HepG2 (cell line): ENCODE results near the gene FSIP1. TPM values are rescaled to one million over a fixed set of nuclear protein-coding genes. Genes with fewer than 3 reads are reported as not detected.

Experiments
- AHR ChIP-seq: IDR thresholded peaks from 2 replicates; pipeline ENCODE4 v1.6.1; 2018; ENCODE audit warnings: missing genetic modification reagents, missing compliant biosample characterization
- ATF7-NPFF ChIP-seq: sonication (generic); formaldehyde crosslinking; IDR thresholded peaks from 2 replicates; pipeline ENCODE4 v1.8.1; 2023; ENCODE audit warnings: mild to moderate bottlenecking, low read depth, missing genetic modification reagents, moderate library complexity
- FOXA3 ChIP-seq: IDR thresholded peaks from 2 replicates; pipeline ENCODE4 v1.6.1; 2016; ENCODE audit warnings: missing genetic modification reagents, missing compliant biosample characterization
- KLF16 ChIP-seq, 2 experiments: sonication (generic) in 1 of 2; formaldehyde crosslinking in 1 of 2; IDR thresholded peaks; 2 replicates each; pipeline versions ENCODE4 v1.6.1 to v1.8.0; 2016 to 2023; ENCODE audit warnings: missing genetic modification reagents in 2 of 2, missing compliant biosample characterization in 1 of 2
- LCORL ChIP-seq, 2 experiments: fragments of 450-650 bp in 1 of 2; sonication (generic) in 1 of 2; formaldehyde crosslinking in 1 of 2; IDR thresholded peaks; 2 replicates each; pipeline versions ENCODE4 v1.5.0 to v1.6.1; 2017 to 2020; ENCODE audit warnings: antibody characterized with exemption in 1 of 2, missing genetic modification reagents in 1 of 2
- MAX ChIP-seq: IDR thresholded peaks from 2 replicates; pipeline ENCODE4 v1.6.1; 2012; ENCODE audit warnings: inconsistent platforms
- TAF1 ChIP-seq: sonication (generic); formaldehyde crosslinking; IDR thresholded peaks from 2 replicates; pipeline ENCODE4 v1.4.0; 2020; ENCODE audit warnings: missing genetic modification reagents
- ZNF276 ChIP-seq: sonication (generic); formaldehyde crosslinking; IDR thresholded peaks from 2 replicates; pipeline ENCODE4 v1.4.0; 2020; ENCODE audit warnings: mild to moderate bottlenecking, low read depth, missing genetic modification reagents
- ZNF776 ChIP-seq: sonication (generic); formaldehyde crosslinking; IDR thresholded peaks from 2 replicates; pipeline ENCODE4 v1.4.0; 2020; ENCODE audit warnings: mild to moderate bottlenecking, missing genetic modification reagents
- polyA plus RNA-seq, 8 experiments: library from polyadenylated mRNA; depleted of rRNA in 3 of 8; stranded (reverse) in 7 of 8; unstranded in 1 of 8; fragments of >200 nt; fragmentation: Illumina TruSeq in 4 of 8; extraction: Trizol in 4 of 8; gene quantifications; 2 replicates each; pipeline versions ENCODE4 v1.2.1 to v1.2.3, GENCODE V29; 2011 to 2016; ENCODE audit warnings: low read depth in 4 of 8, missing spikeins in 1 of 8, mixed read lengths in 1 of 8; ENCODE audit not compliant: insufficient read depth in 1 of 8
- total RNA-seq, 5 experiments: library from RNA; depleted of rRNA; stranded (reverse); fragments of >200 nt; fragmentation: Illumina TruSeq; extraction: Trizol; gene quantifications; 2 replicates each; pipeline ENCODE4 v1.2.3, GENCODE V29; 2016; ENCODE audit warnings: low read depth in 1 of 5
- TF ChIP-seq, protein P1 (sequence below), 2 experiments: IDR thresholded peaks; 2 replicates each; pipeline ENCODE4 v1.6.1; 2011 to 2012; ENCODE audit warnings: low read length in 2 of 2, borderline replicate concordance in 1 of 2, low read depth in 1 of 2, mild to moderate bottlenecking in 1 of 2, moderate library complexity in 1 of 2
- TF ChIP-seq, protein P2 (sequence below): fragments of 450-650 bp; IDR thresholded peaks from 2 replicates; pipeline ENCODE4 v1.6.1; 2017; ENCODE audit warnings: mild to moderate bottlenecking
- TF ChIP-seq, protein P3 (sequence below): fragments of 450-650 bp; IDR thresholded peaks from 2 replicates; pipeline ENCODE4 v1.6.1; 2016
- TF ChIP-seq, protein P4 (sequence below): sonication (generic); formaldehyde crosslinking; IDR thresholded peaks from 2 replicates; pipeline ENCODE4 v1.4.0; 2020; ENCODE audit warnings: missing genetic modification reagents
- TF ChIP-seq, protein P5 (sequence below): sonication (generic); formaldehyde crosslinking; conservative IDR thresholded peaks from 2 replicates; pipeline ENCODE4 v1.4.0; 2020; ENCODE audit warnings: missing genetic modification reagents

The FSIP1 gene
- total and polyA plus RNA-seq, 2 of the 13 experiments (the other 11 are each of a cell fraction or from before 2014, with no cell fraction given) = 0.18 TPM; not detected in 1

GRCh38 chr15:39580485-39581241 lies 202.0 kb downstream of the FSIP1 start, which contains the start of gene THBS1 (continued):
- no peak for TF ChIP-seq ZNF776 (CRISPR knock-in tag)
- 0 out of 4 replicates have a peak, but pooled peaks of 1 of the 2 experiments have one; percentile 53 for TF ChIP-seq KLF16 (CRISPR knock-in tag; IDR thresholded peaks at IDR 0.05)
- peak; percentile 21; the same call in 1 of the 2 replicates for TF ChIP-seq AHR (CRISPR knock-in tag)
- TF ChIP-seq ATF7-NPFF (CRISPR knock-in tag) = peak; percentile 32
- TF ChIP-seq, protein P1, sequence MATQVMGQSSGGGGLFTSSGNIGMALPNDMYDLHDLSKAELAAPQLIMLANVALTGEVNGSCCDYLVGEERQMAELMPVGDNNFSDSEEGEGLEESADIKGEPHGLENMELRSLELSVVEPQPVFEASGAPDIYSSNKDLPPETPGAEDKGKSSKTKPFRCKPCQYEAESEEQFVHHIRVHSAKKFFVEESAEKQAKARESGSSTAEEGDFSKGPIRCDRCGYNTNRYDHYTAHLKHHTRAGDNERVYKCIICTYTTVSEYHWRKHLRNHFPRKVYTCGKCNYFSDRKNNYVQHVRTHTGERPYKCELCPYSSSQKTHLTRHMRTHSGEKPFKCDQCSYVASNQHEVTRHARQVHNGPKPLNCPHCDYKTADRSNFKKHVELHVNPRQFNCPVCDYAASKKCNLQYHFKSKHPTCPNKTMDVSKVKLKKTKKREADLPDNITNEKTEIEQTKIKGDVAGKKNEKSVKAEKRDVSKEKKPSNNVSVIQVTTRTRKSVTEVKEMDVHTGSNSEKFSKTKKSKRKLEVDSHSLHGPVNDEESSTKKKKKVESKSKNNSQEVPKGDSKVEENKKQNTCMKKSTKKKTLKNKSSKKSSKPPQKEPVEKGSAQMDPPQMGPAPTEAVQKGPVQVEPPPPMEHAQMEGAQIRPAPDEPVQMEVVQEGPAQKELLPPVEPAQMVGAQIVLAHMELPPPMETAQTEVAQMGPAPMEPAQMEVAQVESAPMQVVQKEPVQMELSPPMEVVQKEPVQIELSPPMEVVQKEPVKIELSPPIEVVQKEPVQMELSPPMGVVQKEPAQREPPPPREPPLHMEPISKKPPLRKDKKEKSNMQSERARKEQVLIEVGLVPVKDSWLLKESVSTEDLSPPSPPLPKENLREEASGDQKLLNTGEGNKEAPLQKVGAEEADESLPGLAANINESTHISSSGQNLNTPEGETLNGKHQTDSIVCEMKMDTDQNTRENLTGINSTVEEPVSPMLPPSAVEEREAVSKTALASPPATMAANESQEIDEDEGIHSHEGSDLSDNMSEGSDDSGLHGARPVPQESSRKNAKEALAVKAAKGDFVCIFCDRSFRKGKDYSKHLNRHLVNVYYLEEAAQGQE (IDR thresholded peaks at IDR 0.05; ENCODE audit: borderline replicate concordance in 1 of 2, low read depth in 1 of 2, low read length in 2 of 2) = peak in 1 of 2 experiments; percentile 41; a peak in 1 of 4 replicates
- TF ChIP-seq, protein P2, sequence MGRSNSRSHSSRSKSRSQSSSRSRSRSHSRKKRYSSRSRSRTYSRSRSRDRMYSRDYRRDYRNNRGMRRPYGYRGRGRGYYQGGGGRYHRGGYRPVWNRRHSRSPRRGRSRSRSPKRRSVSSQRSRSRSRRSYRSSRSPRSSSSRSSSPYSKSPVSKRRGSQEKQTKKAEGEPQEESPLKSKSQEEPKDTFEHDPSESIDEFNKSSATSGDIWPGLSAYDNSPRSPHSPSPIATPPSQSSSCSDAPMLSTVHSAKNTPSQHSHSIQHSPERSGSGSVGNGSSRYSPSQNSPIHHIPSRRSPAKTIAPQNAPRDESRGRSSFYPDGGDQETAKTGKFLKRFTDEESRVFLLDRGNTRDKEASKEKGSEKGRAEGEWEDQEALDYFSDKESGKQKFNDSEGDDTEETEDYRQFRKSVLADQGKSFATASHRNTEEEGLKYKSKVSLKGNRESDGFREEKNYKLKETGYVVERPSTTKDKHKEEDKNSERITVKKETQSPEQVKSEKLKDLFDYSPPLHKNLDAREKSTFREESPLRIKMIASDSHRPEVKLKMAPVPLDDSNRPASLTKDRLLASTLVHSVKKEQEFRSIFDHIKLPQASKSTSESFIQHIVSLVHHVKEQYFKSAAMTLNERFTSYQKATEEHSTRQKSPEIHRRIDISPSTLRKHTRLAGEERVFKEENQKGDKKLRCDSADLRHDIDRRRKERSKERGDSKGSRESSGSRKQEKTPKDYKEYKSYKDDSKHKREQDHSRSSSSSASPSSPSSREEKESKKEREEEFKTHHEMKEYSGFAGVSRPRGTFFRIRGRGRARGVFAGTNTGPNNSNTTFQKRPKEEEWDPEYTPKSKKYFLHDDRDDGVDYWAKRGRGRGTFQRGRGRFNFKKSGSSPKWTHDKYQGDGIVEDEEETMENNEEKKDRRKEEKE = no peak
- TF ChIP-seq, protein P3, sequence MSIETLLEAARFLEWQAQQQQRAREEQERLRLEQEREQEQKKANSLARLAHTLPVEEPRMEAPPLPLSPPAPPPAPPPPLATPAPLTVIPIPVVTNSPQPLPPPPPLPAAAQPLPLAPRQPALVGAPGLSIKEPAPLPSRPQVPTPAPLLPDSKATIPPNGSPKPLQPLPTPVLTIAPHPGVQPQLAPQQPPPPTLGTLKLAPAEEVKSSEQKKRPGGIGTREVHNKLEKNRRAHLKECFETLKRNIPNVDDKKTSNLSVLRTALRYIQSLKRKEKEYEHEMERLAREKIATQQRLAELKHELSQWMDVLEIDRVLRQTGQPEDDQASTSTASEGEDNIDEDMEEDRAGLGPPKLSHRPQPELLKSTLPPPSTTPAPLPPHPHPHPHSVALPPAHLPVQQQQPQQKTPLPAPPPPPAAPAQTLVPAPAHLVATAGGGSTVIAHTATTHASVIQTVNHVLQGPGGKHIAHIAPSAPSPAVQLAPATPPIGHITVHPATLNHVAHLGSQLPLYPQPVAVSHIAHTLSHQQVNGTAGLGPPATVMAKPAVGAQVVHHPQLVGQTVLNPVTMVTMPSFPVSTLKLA = no peak
- 0 out of 2 replicates have a peak, but pooled peaks have one; percentile 20 for TF ChIP-seq FOXA3 (CRISPR knock-in tag)
- peak; percentile 37; the same call in 1 of the 2 replicates for TF ChIP-seq MAX
- TF ChIP-seq, protein P4, sequence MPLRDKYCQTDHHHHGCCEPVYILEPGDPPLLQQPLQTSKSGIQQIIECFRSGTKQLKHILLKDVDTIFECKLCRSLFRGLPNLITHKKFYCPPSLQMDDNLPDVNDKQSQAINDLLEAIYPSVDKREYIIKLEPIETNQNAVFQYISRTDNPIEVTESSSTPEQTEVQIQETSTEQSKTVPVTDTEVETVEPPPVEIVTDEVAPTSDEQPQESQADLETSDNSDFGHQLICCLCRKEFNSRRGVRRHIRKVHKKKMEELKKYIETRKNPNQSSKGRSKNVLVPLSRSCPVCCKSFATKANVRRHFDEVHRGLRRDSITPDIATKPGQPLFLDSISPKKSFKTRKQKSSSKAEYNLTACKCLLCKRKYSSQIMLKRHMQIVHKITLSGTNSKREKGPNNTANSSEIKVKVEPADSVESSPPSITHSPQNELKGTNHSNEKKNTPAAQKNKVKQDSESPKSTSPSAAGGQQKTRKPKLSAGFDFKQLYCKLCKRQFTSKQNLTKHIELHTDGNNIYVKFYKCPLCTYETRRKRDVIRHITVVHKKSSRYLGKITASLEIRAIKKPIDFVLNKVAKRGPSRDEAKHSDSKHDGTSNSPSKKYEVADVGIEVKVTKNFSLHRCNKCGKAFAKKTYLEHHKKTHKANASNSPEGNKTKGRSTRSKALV (CRISPR knock-in tag) = peak; percentile 91
- no peak for TF ChIP-seq LCORL (IDR thresholded peaks at IDR 0.05)
- no peak for TF ChIP-seq LCORL (CRISPR knock-in tag; IDR thresholded peaks at IDR 0.05)
- TF ChIP-seq ZNF276 (CRISPR knock-in tag) = peak; percentile 54; the same call in 1 of the 2 replicates
- TF ChIP-seq, protein P5, sequence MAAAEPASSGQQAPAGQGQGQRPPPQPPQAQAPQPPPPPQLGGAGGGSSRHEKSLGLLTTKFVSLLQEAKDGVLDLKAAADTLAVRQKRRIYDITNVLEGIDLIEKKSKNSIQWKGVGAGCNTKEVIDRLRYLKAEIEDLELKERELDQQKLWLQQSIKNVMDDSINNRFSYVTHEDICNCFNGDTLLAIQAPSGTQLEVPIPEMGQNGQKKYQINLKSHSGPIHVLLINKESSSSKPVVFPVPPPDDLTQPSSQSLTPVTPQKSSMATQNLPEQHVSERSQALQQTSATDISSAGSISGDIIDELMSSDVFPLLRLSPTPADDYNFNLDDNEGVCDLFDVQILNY (CRISPR knock-in tag) = no peak
- TF ChIP-seq TAF1 (CRISPR knock-in tag) = peak; percentile 89
